HCT116 (cell line): ENCODE results near the gene GOSR1. TPM values are rescaled to one million over a fixed set of nuclear protein-coding genes. Genes with fewer than 3 reads are reported as not detected.
"Not testable (repeated sequence)": the region's sequence is repeated elsewhere in the genome, so short reads cannot be mapped to it uniquely, and the experiment has no call there.

Experiments
- ATAC-seq: fragments of 200-7000 bp; cut with Tn5 transposase; 2 replicates; pipeline ENCODE4 v1.9.1; 2020; ENCODE audit warnings: mild to moderate bottlenecking, moderate library complexity
- BruUV-seq: library from RNA; stranded (reverse); fragments of 400-500 nt; replicated peaks from 2 replicates; lab custom pipeline; 2021; lab: Mats Ljungman, UMichigan
- CTCF ChIA-PET: fragments of 300-600 bp; sonication (Branson Sonifier 250); formaldehyde crosslinking; loops from one replicate; lab custom pipeline; 2021; ENCODE audit warnings: antibody characterized with exemption; lab: Charles Lee
- POLR2A ChIA-PET: fragments of 300-600, 350-600 bp; sonication (Branson Sonifier 250); formaldehyde crosslinking; loops from one replicate; lab custom pipeline; 2021; ENCODE audit warnings: antibody characterized with exemption; lab: Charles Lee
- RAD21 ChIA-PET, 2 experiments: fragments of 300-600 bp; sonication (Branson Sonifier 250); formaldehyde crosslinking; loops; one replicate each; lab custom pipeline; 2023; ENCODE audit warnings: low total read pairs in 2 of 2; ENCODE audit not compliant: uncharacterized antibody in 2 of 2, unreplicated experiment in 2 of 2, low non-redundant PET in 1 of 2; lab: Charles Lee
- DNase-seq: peaks from one replicate; pipeline ENCODE4 v3.0.0-alpha.2; 2010; ENCODE audit warnings: low read depth, low spot score
- H2AFZ ChIP-seq: fragments of 200-600 bp; shearing (Covaris generic), sonication (generic); 2 replicates; pipeline ENCODE4 v1.6.1; 2017; ENCODE audit warnings: low read depth, mixed run types, mixed read lengths, antibody characterized with exemption, low read length; ENCODE audit not compliant: poor library complexity, severe bottlenecking
- H3K27ac ChIP-seq: 2 replicates; pipeline ENCODE4 v1.5.1; 2012; ENCODE audit warnings: low read depth, low read length
- H3K27me3 ChIP-seq: fragments of 200-600 bp; sonication (generic); 2 replicates; pipeline ENCODE4 v1.6.1; 2016; ENCODE audit warnings: mixed run types, low read length, mixed read lengths; ENCODE audit not compliant: insufficient read depth
- H3K36me3 ChIP-seq, 2 experiments: fragments of 200-500 bp in 1 of 2; fragments of 200-600 bp in 1 of 2; sonication (Bioruptor generic) in 1 of 2; sonication (generic) in 1 of 2; 2 replicates each; pipeline versions ENCODE4 v1.5.1 to v1.6.1; 2014 to 2016; ENCODE audit warnings: low read length in 2 of 2, inconsistent platforms in 1 of 2, mixed read lengths in 1 of 2, mixed run types in 1 of 2; ENCODE audit not compliant: insufficient read depth in 2 of 2, control insufficient read depth in 1 of 2
- H3K4me1 ChIP-seq, 2 experiments: fragments of 200-600 bp in 1 of 2; sonication (generic) in 1 of 2; 2 replicates each; pipeline versions ENCODE4 v1.5.1 to v1.6.1; 2012 to 2017; ENCODE audit warnings: low read length in 2 of 2, inconsistent platforms in 1 of 2, mild to moderate bottlenecking in 1 of 2, mixed read lengths in 1 of 2, mixed run types in 1 of 2, moderate library complexity in 1 of 2; ENCODE audit not compliant: insufficient read depth in 2 of 2, control insufficient read depth in 1 of 2
- H3K4me2 ChIP-seq: fragments of 200-600 bp; sonication (generic); 2 replicates; pipeline ENCODE4 v1.6.1; 2017; ENCODE audit warnings: mixed run types, low read length, mixed read lengths
- H3K4me3 ChIP-seq, 2 experiments: fragments of 200-600 bp in 1 of 2; sonication (generic) in 1 of 2; replicated peaks in 1 of 2; 2 replicates each; pipeline ENCODE4 v1.5.1; 2011 to 2016; ENCODE audit warnings: low read length in 2 of 2, control low read depth in 1 of 2, low read depth in 1 of 2, mild to moderate bottlenecking in 1 of 2, mixed read lengths in 1 of 2, mixed run types in 1 of 2
- H3K79me2 ChIP-seq: fragments of 200-600 bp; sonication (generic); 2 replicates; pipeline ENCODE4 v1.6.1; 2017; ENCODE audit warnings: mild to moderate bottlenecking, mixed run types, low read length, moderate library complexity, mixed read lengths; ENCODE audit not compliant: insufficient read depth
- H3K9ac ChIP-seq: fragments of 200-600 bp; sonication (generic); 2 replicates; pipeline ENCODE4 v1.6.1; 2016; ENCODE audit warnings: low read length, mixed read lengths
- H3K9me2 ChIP-seq: fragments of 200-600 bp; sonication (generic), shearing (Covaris generic); 2 replicates; pipeline ENCODE4 v1.6.1; 2017; ENCODE audit warnings: mixed run types, mild to moderate bottlenecking, moderate library complexity; ENCODE audit not compliant: insufficient read depth
- H3K9me3 ChIP-seq, 2 experiments: fragments of 200-500 bp in 1 of 2; fragments of 200-600 bp in 1 of 2; sonication (Bioruptor generic) in 1 of 2; sonication (generic) in 1 of 2; 2 replicates each; pipeline ENCODE4 v1.6.1; 2014 to 2017; ENCODE audit warnings: low read length in 2 of 2, mixed read lengths in 2 of 2, inconsistent platforms in 1 of 2, low read depth in 1 of 2, mild to moderate bottlenecking in 1 of 2, mixed run types in 1 of 2, moderate library complexity in 1 of 2; ENCODE audit not compliant: control insufficient read depth in 1 of 2, insufficient read depth in 1 of 2
- H4K20me1 ChIP-seq: fragments of 200-600 bp; sonication (generic), shearing (Covaris generic); 2 replicates; pipeline ENCODE4 v1.6.1; 2017; ENCODE audit warnings: mixed run types, mild to moderate bottlenecking, moderate library complexity; ENCODE audit not compliant: insufficient read depth
- ATF3 ChIP-seq: IDR thresholded peaks from 2 replicates; pipeline ENCODE4 v1.6.1; 2012
- CBX3 ChIP-seq: IDR thresholded peaks from 2 replicates; pipeline ENCODE4 v1.6.1; 2012; ENCODE audit warnings: low read depth
- ELF1 ChIP-seq: IDR thresholded peaks from 2 replicates; pipeline ENCODE4 v1.6.1; 2012; ENCODE audit warnings: low read depth, borderline replicate concordance
- EZH2 ChIP-seq: fragments of 200-600 bp; sonication (generic); IDR thresholded peaks from 2 replicates; pipeline ENCODE4 v1.6.1; 2017; ENCODE audit warnings: antibody characterized with exemption, mixed run types
- EZH2phosphoT487 ChIP-seq: fragments of 200-600 bp; IDR thresholded peaks from 2 replicates; pipeline ENCODE4 v1.6.1; 2018; ENCODE audit warnings: antibody characterized with exemption, borderline replicate concordance
- RAD21 ChIP-seq: IDR thresholded peaks from 2 replicates; pipeline ENCODE4 v1.6.1; 2012; ENCODE audit warnings: low read depth, mild to moderate bottlenecking
- REST ChIP-seq: IDR thresholded peaks from 2 replicates; pipeline ENCODE4 v1.6.1; 2012; ENCODE audit warnings: low read depth
- SP1 ChIP-seq: IDR thresholded peaks from 2 replicates; pipeline ENCODE4 v1.6.1; 2012; ENCODE audit warnings: low read depth
- TCF7L2 ChIP-seq: IDR thresholded peaks from 2 replicates; pipeline ENCODE4 v1.7.0; 2011; ENCODE audit warnings: borderline replicate concordance, inconsistent platforms; ENCODE audit not compliant: insufficient read depth, insufficient read length; ENCODE audit errors: extremely low read depth
- YY1 ChIP-seq: IDR thresholded peaks from 2 replicates; pipeline ENCODE4 v1.6.1; 2011; ENCODE audit warnings: low read length, low read depth, moderate library complexity, mild to moderate bottlenecking; ENCODE audit not compliant: insufficient replicate concordance; ENCODE audit errors: extremely low read depth
- ZFX ChIP-seq: fragments of 450-650 bp; IDR thresholded peaks from 2 replicates; pipeline ENCODE4 v1.6.1; 2017
- ZNF274 ChIP-seq: fragments of 200-500 bp; sonication (Bioruptor generic); IDR thresholded peaks from 2 replicates; pipeline ENCODE4 v1.6.1; 2014; ENCODE audit warnings: mild to moderate bottlenecking, low read depth, low read length, inconsistent platforms
- intact Hi-C: fragments of 100-400 bp; cut with micrococcal nuclease; formaldehyde crosslinking; loops from 2 replicates; pipeline ENCODE4 v1.10.0; 2022
- total RNA-seq: library from RNA; stranded (reverse); gene quantifications from one replicate; pipeline ENCODE4 v1.2.1, GENCODE V29; 2021; ENCODE audit not compliant: unreplicated experiment

The GOSR1 gene
- total RNA-seq, 1 experiment from 2014 or later, result 48.8 TPM

- Histone ChIP-seq H3K36me3 (peaks cover 2 to 14% of the 10 kb centered on the region in 2 experiments; a peak in 1 of 4 replicates), H3K4me3 (no peak overlapping the region), H3K79me2 (no peaks in the 10 kb centered on the region), H3K4me2 (no peak overlapping the region), H3K9me3 (no peaks in the 10 kb centered on the region), H3K9me2 (no peaks in the 10 kb centered on the region), H2AFZ (no peak overlapping the region), H3K4me1 (no peaks in the 10 kb centered on the region)
- ChIA-PET POLR2A (no interaction called here), CTCF (no interaction called here), RAD21 (no interaction called here)
- no TSS peak for BruUV-seq
- ATAC-seq (no peak), DNase-seq (no peak)
- intact Hi-C loops, result no loop called here
- TF ChIP-seq SP1, result no peak
- TF ChIP-seq ELF1, result no peak
- TF ChIP-seq CBX3, result no peak
- no peak for TF ChIP-seq ZNF274
- no peak for TF ChIP-seq EZH2
- no peak for TF ChIP-seq RAD21
- TF ChIP-seq YY1, result no peak
- TF ChIP-seq ZFX, result no peak
- no peak for TF ChIP-seq EZH2phosphoT487
- no peak for TF ChIP-seq REST
- no peak for TF ChIP-seq TCF7L2
- TF ChIP-seq ATF3, result no peak
- TF ChIP-seq, all 23 proteins: peak for 0
- Histone ChIP-seq H3K27me3 (no peaks in the 10 kb centered on the region), H3K27ac (no peak overlapping the region), H3K9ac (no peak overlapping the region), H4K20me1 (no peaks in the 10 kb centered on the region)
These were observed 44.6 kb downstream of the GOSR1 start for GRCh38 chr17:30521766-30522165.

- H3K79me2 ChIP-seq, H3K9ac ChIP-seq, H2AFZ ChIP-seq, intact Hi-C loops, H3K9me2 ChIP-seq, DNase-seq, H4K20me1 ChIP-seq, CTCF ChIA-PET, POLR2A ChIA-PET, H3K27ac ChIP-seq, H3K27me3 ChIP-seq, RAD21 ChIA-PET, H3K9me3 ChIP-seq, H3K4me2 ChIP-seq, H3K4me3 ChIP-seq, BruUV-seq, ATAC-seq, H3K4me1 ChIP-seq: not testable (repeated sequence)
- H3K36me3 ChIP-seq, result peaks cover 0 to 14% of the 10 kb centered on the region in 2 experiments; a peak in 1 of 4 replicates
These were observed 46.0 kb downstream of the GOSR1 start for GRCh38 chr17:30523236-30523635.
